Activated naive CD4-positive, alpha-beta T cell treated with anti-CD3 and anti-CD28 coated beads, Interleukin-2, amount 50 U/mL, for 24 hours (primary cell): ENCODE results near the gene EVX1.

Experiments used
- H3K27ac Mint-ChIP-seq: one replicate; pipeline ENCODE4 v1.8.0; 2021; ENCODE audit warnings: mild to moderate bottlenecking, mixed read lengths
- H3K27me3 Mint-ChIP-seq: one replicate; pipeline ENCODE4 v1.8.0; 2021; ENCODE audit warnings: mixed read lengths
- H3K36me3 Mint-ChIP-seq: one replicate; pipeline ENCODE4 v1.8.0; 2021; ENCODE audit warnings: mixed read lengths
- H3K4me1 Mint-ChIP-seq: one replicate; pipeline ENCODE4 v1.8.0; 2021; ENCODE audit warnings: mixed read lengths
- H3K4me3 Mint-ChIP-seq: one replicate; pipeline ENCODE4 v1.8.0; 2021; ENCODE audit warnings: mild to moderate bottlenecking, mixed read lengths
- H3K9me3 Mint-ChIP-seq: one replicate; pipeline ENCODE4 v1.8.0; 2021; ENCODE audit warnings: mixed read lengths

EVX1 gene

DNA sequence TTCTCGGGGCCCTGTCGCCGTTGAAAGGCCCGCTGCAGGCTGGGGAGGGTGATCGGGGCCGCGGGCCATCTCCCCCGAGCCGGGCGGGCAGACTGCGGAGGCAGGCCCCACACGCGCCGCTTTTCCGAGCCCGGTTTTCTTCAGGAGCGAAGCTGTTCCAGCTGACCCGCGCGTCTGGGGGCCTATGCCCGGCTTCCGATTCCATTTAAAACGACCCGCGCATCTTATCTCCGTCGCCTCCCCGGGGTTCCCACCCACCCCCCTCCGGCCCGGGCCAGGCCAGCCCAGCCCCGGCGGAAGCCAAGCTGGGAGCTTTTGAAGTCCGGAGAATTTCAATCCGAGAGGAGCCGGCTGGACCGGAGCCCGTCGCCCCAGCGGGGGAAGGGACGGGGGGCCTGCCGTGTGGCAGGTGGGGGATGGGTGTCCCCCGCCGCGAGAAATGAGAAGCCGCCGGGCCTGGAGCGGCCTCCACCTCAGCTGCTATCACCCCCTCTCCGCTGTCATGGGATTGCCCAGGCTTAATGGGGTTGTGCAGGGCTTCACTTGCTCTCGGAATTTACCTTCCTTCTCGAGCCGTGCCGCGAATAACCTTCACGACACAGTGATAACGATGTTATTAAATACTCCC, 3.1 kb upstream of the EVX1 start:
- Mint-ChIP-seq H3K4me1 (peaks cover 33% of the 10 kb centered on the region), H3K27ac (no peak overlapping the region), H3K36me3 (no peaks in the 10 kb centered on the region), H3K4me3 (peak overlapping the region; percentile 73), H3K27me3 (peaks cover 62% of the 10 kb centered on the region), H3K9me3 (no peaks in the 10 kb centered on the region)

DNA sequence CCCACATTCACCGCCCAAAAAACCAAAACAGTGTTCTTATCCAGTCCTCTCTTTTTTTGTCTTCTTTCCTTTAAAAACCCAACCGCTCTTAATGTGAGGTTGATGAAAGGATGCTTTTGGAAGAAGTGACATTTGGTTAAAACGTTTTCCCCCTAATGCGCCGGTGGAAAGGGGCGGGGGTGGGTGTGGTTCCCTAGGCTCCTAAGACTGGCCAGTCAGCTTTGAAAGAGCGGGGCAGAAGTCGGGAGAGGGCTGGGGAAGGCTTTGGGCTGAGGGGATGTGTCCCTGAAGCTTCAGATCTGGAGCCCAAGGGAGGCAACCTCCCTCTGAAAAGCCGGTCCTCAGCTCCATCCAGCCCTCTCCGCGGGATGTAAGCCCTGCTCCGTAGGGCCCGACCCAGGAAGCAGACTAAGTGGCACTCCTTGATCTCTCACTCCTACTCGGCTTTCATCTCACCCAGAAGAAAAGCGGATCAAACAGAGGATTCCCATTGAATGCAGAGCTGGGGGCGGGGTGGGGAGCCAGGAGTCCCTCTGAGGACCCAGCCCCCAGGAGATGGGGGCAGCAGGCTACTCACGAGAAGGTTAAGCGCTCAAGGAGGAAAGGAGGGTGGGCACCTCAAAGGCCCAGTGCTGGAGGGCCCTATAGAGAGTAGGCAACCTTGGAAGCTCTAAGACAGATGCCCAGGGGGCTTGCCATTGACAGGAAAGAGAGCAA, 2.4 kb upstream of the EVX1 start:
- Mint-ChIP-seq H3K36me3 (no peaks in the 10 kb centered on the region), H3K4me3 (peak overlapping the region; percentile 73), H3K4me1 (peaks cover 38% of the 10 kb centered on the region), H3K27ac (no peak overlapping the region), H3K27me3 (peaks cover 63% of the 10 kb centered on the region), H3K9me3 (no peaks in the 10 kb centered on the region)

DNA sequence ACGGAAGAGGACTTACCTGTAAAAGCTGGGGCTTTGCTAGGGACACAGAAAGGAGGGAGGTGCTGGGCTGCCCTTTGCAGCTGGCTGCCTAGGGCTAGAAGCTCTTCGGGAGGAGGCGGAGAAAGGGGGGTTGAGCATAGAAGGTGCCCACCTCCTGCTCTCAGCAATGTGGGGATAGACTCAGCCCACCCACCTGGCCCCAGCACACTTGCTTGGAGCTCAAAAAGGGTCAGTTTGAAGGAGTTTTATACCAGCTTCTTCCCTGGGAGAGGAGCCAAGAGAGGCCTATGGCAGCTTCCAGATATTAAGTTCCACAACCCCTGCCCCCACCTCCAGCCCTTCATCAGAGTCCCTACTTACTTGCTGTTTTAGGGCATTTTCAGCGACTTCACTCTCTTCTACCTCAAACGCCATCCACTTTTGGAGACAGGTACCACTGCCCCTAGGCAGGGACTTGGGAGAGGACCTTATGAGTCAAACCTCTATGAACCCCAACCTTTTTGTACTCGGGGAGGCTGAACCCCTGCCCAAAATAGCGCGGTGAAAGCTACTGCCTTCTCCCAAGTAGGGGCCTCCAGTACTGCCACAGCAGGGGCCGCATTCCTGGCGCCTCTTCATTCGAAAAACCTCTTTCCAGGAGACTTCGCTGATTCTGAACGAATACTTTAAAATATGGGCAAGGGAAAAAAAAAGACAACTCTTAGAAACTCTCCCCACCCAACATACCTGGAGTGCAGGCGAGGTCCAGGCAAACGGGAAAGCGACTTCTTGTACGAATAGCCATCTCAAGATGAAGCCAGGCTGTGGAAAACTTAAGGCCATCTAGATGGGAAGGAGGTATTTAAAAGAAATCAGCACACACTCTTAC, 1.2 kb upstream of the EVX1 start:
- H3K9me3 Mint-ChIP-seq = no peaks in the 10 kb centered on the region
- H3K4me1 Mint-ChIP-seq = peaks cover 31% of the 10 kb centered on the region
- H3K36me3 Mint-ChIP-seq = no peaks in the 10 kb centered on the region
- peak overlapping the region; percentile 30 for H3K27ac Mint-ChIP-seq
- no peak overlapping the region for H3K4me3 Mint-ChIP-seq
- H3K27me3 Mint-ChIP-seq = peaks cover 58% of the 10 kb centered on the region

DNA sequence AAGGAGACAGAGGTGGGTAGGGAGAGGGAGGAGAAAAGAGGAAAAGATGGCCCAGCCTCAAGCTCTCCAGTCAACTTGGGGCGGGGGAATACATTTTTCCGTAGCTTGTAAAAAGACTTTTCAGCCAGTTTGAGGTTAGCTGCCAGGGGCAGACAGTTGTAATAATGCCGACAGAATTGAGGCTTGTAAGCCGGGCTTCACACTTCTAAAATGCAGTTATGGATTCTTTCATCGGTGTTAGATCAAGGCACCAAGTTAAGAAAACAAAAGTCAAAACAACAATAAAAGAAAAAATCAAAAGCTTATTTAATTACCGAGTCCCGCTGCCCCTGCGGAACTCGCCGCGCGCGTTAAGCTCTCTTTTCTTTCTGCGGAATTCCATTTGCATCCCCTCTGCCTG, 448 bp upstream of the EVX1 start:
- Mint-ChIP-seq H3K4me3 (peak overlapping the region; percentile 28), H3K4me1 (peaks cover 30% of the 10 kb centered on the region), H3K36me3 (no peaks in the 10 kb centered on the region), H3K9me3 (no peaks in the 10 kb centered on the region), H3K27me3 (peaks cover 57% of the 10 kb centered on the region), H3K27ac (no peak overlapping the region)

DNA sequence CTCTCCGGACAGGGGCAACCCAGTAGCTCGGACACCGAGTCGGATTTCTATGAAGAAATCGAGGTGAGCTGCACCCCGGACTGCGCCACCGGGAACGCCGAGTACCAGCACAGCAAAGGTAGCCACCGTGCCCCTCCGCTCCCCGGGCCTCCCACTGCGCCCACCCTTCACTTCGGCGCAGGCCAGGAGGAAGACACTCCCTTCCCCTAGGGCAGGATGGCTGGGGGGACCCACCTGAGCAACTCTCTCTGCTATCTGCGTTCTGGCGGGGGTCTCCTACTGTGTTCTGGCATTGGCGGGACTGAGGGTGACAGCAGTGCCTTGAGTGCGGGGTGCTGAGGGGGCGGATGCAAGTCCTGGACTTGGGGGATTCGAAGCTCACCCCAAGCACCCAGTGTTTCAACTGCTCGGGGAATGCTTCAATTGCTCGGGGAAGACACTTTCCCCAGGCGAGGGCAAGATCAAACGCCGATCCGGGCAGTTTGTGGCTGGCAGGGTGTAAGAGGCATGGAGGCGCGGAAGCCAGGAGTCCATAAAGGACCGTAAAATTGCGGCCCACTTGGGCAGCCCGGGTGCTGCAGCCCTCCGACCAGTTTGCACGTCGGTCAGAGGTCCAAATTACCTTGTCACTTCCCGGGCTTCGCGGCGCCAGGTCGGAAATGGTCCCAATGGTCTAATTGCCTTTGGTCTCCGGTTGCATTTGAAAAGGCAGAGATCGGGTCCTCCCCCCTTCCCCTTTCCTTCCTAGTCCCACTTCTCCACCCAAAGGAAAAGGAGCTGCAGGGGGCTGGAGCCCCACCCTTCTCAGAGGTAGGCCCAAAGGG, 950 bp downstream of the EVX1 start:
- Mint-ChIP-seq H3K27me3 (peaks cover 59% of the 10 kb centered on the region), H3K4me3 (peak overlapping the region; percentile 15), H3K27ac (no peak overlapping the region), H3K9me3 (no peaks in the 10 kb centered on the region), H3K36me3 (no peaks in the 10 kb centered on the region), H3K4me1 (peaks cover 30% of the 10 kb centered on the region)

DNA sequence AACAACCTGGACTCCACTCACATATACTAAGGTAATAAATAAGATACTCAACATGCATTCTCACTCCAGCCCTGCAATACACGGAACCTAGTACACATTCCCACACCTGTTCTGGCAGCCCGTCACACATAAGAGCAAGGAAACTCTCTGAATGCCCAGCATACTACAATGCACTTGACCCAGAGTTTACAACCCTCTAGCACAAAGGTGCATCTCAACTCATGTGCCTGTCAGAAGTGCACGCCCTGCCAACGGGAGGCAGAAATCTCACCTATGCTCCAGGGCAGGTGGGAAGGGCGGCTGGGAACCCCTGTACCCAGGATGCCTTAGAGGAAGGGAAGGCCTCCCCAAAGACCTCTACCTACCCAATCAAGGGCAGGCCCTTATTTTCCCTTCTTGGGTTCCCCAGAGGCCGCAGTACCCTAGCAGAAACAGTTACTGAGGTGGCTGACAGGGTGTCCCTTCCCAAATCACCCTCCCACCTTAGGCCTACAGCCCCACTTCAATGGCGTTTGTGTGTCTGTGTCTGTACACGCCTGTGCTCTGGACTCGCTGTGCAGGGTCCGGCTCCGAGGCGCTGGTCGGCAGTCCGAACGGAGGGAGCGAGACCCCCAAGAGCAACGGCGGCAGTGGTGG, 2.0 kb downstream of the EVX1 start:
- Mint-ChIP-seq H3K4me1 (peaks cover 30% of the 10 kb centered on the region), H3K36me3 (no peaks in the 10 kb centered on the region), H3K27ac (no peak overlapping the region), H3K27me3 (peaks cover 66% of the 10 kb centered on the region), H3K4me3 (no peak overlapping the region), H3K9me3 (no peaks in the 10 kb centered on the region)

DNA sequence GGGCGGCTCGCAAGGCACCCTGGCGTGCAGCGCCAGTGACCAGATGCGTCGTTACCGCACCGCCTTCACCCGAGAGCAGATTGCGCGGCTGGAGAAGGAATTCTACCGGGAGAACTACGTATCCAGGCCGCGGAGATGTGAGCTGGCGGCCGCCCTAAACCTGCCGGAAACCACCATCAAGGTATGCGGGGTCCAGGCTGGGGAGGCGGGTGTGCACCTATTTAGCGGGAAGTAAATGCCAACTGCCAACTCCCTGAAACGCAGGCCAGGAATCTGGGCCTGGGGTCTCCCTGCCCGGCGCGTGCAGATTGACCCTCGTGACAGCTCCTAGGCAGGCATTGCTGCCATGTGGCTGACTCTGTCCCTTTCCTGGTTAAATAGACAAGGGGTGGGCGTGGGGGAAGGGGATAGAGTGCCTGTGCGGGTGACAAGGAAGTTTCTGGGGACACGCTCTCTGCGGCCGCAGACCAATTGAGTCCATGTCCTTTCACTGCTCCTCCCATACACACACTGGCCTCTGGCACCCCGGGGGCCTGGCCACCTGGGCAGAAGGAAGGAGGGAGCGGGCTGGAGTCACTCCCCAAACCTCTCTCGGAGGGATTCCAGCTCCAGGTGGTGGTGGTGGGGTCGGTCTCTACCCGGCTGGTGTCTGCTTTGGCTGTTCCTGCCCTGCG, 2.7 kb downstream of the EVX1 start:
- Mint-ChIP-seq H3K4me1 (peaks cover 29% of the 10 kb centered on the region), H3K4me3 (no peak overlapping the region), H3K27ac (no peak overlapping the region), H3K27me3 (peaks cover 69% of the 10 kb centered on the region), H3K36me3 (no peaks in the 10 kb centered on the region), H3K9me3 (no peaks in the 10 kb centered on the region)

DNA sequence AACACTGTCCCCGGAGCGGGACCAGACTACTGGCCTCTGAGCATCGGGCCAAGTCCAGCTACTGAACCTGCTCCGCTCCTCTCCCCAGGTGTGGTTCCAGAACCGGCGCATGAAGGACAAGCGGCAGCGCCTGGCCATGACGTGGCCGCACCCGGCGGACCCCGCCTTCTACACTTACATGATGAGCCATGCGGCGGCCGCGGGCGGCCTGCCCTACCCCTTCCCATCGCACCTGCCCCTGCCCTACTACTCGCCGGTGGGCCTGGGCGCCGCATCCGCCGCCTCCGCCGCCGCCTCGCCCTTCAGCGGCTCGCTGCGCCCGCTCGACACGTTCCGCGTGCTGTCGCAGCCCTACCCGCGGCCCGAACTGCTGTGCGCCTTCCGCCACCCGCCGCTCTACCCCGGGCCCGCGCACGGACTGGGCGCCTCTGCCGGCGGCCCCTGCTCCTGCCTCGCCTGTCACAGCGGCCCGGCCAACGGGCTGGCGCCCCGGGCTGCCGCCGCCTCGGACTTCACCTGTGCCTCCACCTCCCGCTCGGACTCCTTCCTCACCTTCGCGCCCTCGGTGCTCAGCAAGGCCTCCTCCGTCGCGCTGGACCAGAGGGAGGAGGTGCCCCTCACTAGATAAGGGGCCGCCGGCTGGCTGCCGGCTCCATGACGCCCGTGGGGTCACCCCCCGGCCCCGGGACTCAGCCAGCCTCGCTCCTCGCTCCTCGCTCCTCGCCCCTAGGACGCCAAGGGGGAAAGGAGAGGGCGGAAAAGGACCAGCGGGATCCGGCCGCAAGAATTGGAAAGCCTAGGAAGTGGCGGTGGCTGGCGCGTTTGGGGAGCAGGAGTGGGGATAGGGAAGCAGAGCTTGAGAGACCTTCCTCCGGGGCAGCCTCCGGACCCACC, 3.4 kb downstream of the EVX1 start:
- no peaks in the 10 kb centered on the region for H3K36me3 Mint-ChIP-seq
- peaks cover 68% of the 10 kb centered on the region for H3K27me3 Mint-ChIP-seq
- H3K27ac Mint-ChIP-seq = no peak overlapping the region
- peaks cover 29% of the 10 kb centered on the region for H3K4me1 Mint-ChIP-seq
- no peaks in the 10 kb centered on the region for H3K9me3 Mint-ChIP-seq
- H3K4me3 Mint-ChIP-seq = no peak overlapping the region

DNA sequence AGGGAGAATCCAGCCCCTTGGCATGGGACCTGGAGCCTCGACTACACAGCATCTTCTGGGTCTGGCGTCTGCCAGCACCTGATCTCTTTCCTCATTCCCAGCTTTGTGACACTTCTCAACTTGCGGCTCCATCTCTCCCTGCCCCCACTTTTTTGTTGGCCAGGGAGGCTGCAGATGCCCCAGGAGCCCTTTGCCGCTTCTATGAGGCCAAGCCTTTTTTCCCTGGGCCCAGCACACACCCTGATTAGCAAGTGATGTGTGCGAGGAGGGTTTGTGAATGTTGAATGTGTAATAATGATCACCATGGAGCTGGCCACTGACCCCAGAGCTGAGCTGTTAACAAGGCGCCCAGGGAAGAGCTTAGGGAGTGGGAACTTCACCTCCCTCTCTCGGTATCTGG, 4.4 kb downstream of the EVX1 start:
- no peaks in the 10 kb centered on the region for H3K9me3 Mint-ChIP-seq
- no peak overlapping the region for H3K27ac Mint-ChIP-seq
- no peaks in the 10 kb centered on the region for H3K36me3 Mint-ChIP-seq
- no peak overlapping the region for H3K4me3 Mint-ChIP-seq
- peaks cover 35% of the 10 kb centered on the region for H3K4me1 Mint-ChIP-seq
- peaks cover 64% of the 10 kb centered on the region for H3K27me3 Mint-ChIP-seq

DNA sequence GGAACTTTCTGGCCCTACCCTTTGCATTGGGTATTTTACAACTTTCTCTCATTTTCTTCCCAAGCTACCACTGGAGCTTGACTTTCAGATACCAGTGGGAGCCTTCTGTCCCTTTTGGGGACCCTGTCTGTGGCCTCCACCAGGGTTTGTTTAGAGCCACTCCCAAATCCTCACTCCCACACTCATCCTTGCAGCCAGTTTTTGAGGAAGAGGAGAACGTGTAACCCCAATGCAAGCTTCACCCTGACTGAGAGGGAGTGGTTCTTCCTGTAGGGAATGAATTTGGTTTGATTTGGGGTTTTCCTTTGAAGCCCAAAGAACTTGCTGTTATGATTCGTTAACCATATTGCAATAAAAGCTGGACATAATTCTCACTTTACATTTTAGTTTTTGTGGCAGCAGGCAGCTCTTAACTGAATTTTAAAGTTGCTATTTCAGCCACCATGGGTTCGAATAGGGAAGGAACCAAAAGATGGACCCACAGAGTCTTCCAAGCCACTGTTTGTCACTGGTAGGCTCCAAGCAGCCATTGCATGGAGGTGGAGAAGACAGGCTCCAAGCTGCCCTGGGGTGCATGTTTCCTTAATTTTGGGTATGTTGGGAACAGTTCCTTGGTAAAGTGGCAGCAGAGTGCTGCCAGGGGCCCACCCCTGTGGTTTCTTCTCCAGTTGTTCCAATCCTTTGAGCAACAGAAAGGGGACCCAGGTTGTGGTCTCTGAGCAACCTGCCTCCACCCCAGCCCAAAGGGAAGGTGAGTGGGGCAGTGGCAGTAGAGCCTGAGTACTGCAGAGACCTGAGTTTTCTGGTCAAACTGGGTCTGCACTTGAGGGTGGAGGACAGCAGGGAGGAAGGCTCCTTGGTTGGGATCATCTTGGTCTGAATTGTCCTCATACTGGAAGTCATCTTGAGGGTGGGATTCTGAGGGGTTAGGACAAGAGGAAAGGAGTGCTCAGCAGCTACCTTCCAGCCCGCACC, 5.1 kb downstream of the EVX1 start:
- Mint-ChIP-seq H3K27me3 (peaks cover 64% of the 10 kb centered on the region), H3K36me3 (no peaks in the 10 kb centered on the region), H3K4me3 (no peak overlapping the region), H3K9me3 (no peaks in the 10 kb centered on the region), H3K4me1 (peaks cover 34% of the 10 kb centered on the region), H3K27ac (no peak overlapping the region)

DNA sequence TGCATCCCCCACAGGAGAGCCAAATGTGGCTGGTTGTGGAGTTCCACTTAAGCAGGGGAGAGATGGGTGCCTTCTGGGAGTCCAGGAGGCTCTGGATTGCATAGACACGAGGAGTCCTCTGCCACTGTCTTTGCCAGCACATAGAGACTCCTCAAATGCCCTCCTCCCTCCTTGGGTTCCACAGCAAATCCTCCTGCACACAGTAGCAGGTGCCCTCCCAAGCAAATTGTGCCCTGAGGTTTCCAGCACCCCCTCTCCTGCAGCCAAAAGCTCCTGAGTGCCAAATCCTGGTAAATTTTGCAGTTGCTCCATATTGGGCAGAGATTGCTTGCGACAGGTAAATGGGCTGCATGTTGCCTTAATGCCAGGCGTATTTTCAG, 5.8 kb downstream of the EVX1 start:
- Mint-ChIP-seq H3K27ac (no peak overlapping the region), H3K27me3 (peaks cover 64% of the 10 kb centered on the region), H3K4me1 (peaks cover 33% of the 10 kb centered on the region), H3K9me3 (no peaks in the 10 kb centered on the region), H3K36me3 (no peaks in the 10 kb centered on the region), H3K4me3 (no peak overlapping the region)

DNA sequence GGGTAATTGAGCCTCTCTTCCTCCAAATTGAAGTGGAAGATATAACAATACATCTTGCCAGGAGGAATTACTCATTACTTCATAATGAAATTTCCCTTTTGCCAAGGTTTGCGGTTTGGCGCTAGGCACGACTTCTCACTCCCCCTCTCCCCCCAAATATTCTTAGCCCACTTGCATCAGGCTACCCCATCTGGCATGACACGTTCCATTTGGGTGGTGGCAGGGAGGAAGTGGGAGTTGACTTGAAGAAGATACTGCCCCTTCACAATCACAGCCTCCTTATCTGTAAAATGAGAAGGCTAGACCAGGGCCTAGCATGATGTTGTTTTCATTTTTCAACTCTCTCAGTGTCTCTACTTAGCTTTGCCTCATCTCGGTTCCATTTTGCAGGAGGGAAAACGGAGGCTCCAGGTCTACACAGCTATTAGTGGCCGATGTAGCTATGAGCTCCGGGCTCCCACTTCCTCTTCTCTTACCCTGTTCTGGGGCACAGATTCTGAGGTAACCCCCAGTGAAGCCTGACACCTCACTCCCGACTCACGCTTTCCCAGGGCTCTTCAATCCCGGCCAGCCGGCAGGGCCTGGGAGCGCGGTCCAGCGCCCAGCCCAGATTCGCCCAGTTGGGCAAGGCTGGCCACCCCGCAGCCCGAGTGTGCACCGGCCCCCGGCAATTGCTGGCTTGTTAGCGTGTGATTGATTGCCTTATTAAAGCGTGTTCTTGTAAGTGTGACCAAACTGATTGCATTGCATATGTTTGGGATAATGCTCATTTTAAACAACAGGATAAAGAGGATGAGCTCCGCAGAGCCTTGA, 6.5 kb downstream of the EVX1 start:
- Mint-ChIP-seq H3K4me3 (no peak overlapping the region), H3K4me1 (peaks cover 29% of the 10 kb centered on the region), H3K27me3 (peaks cover 65% of the 10 kb centered on the region)

More for the DNA sequence above, 6.5 kb downstream of the EVX1 start:
- Mint-ChIP-seq H3K9me3 (no peaks in the 10 kb centered on the region), H3K36me3 (no peaks in the 10 kb centered on the region), H3K27ac (no peak overlapping the region)
